Retinal pigment epithelial cell (primary cell): Measurements from ENCODE around the gene C11orf97.

Experiments
- DNase-seq: peaks from one replicate; pipeline ENCODE4 v3.0.0-alpha.2; 2010; ENCODE audit warnings: low read depth
- H3K4me3 ChIP-seq: 2 replicates; pipeline ENCODE4 v1.5.1; 2011; ENCODE audit warnings: mild to moderate bottlenecking, low read length, control low read depth, moderate library complexity
- CTCF ChIP-seq: conservative IDR thresholded peaks from 2 replicates; pipeline ENCODE4 v1.5.1; 2011; ENCODE audit warnings: low read depth, low read length, control low read depth, inconsistent platforms

Gene C11orf97

GRCh38 chr11:94558468-94558867 is 46.2 kb downstream of the C11orf97 start:
- no peak overlapping the region for H3K4me3 ChIP-seq
- DNase-seq: no peak
- TF ChIP-seq CTCF: no peak

- H3K4me3 ChIP-seq: no peak overlapping the region
- TF ChIP-seq CTCF: no peak
- no peak for DNase-seq
These were observed 46.7 kb downstream of the C11orf97 start for GRCh38 chr11:94558932-94559331.

- no peak for DNase-seq
- H3K4me3 ChIP-seq: no peak overlapping the region
- no peak for TF ChIP-seq CTCF
These were observed 47.1 kb downstream of the C11orf97 start for GRCh38 chr11:94559361-94559760.

GRCh38 chr11:94560834-94561233 is 48.6 kb downstream of the C11orf97 start:
- DNase-seq: no peak
- no peak overlapping the region for H3K4me3 ChIP-seq
- TF ChIP-seq CTCF: no peak

- peak; percentile 26 for TF ChIP-seq CTCF
- DNase-seq: no peak
- no peak overlapping the region for H3K4me3 ChIP-seq
These were observed 51.1 kb downstream of the C11orf97 start for GRCh38 chr11:94563176-94563847.

- TF ChIP-seq CTCF: no peak
- no peak overlapping the region for H3K4me3 ChIP-seq
- no peak for DNase-seq
These were observed 51.7 kb downstream of the C11orf97 start for GRCh38 chr11:94563848-94564467.

GRCh38 chr11:94567181-94567670 is 55.0 kb downstream of the C11orf97 start, which contains the start of gene PIWIL4:
Gene PIWIL4, plus strand, starts transcription at chr11:94567368. Its CDS starts 151 bp downstream, at chr11:94567519.
- no peak for DNase-seq
- no peak within 1 kb of the TSS for H3K4me3 ChIP-seq
- TF ChIP-seq CTCF: no peak
